Prostate gland (tissue), 2 donors: ENCODE measurements around the gene PPM1J.
"Not testable (repeated sequence)": the region's sequence is repeated elsewhere in the genome, so short reads cannot be mapped to it uniquely, and the experiment has no call there.

Experiments used
- POLR2A ChIP-seq: fragments of 450-650 bp; IDR thresholded peaks from one replicate; pipeline ENCODE4 v1.6.1; 2016; ENCODE audit warnings: antibody characterized with exemption, mild to moderate bottlenecking
- POLR2AphosphoS5 ChIP-seq: sonication (generic); formaldehyde crosslinking; IDR thresholded peaks from one replicate; pipeline ENCODE4 v1.6.1; 2017; ENCODE audit warnings: antibody characterized with exemption
- TF ChIP-seq, protein P1 (sequence below), 4 experiments: fragments of 200-600 bp in 2 of 4; fragments of 450-650 bp in 2 of 4; sonication (generic) in 2 of 4; IDR thresholded peaks; 1 replicate in 3 of 4; 2 replicates in 1 of 4; pipeline ENCODE4 v1.5.1; 2016 to 2019; ENCODE audit warnings: antibody characterized with exemption in 4 of 4, mild to moderate bottlenecking in 2 of 4, moderate library complexity in 2 of 4

DNA sequence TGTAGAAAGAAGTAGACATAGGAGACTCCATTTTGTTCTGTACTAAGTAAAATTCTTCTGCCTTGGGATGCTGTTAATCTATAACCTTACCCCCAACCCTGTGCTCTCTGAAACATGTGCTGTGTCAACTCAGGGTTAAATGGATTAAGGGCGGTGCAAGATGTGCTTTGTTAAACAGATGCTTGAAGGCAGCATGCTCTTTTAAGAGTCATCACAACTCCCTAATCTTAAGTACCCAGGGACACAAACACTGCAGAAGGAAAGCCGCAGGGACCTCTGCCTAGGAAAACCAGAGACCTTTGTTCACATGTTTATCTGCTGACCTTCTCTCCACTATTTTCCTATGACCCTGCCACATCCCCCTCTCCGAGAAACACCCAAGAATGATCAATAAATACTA, 13.9 kb upstream of the PPM1J start:
- not testable (repeated sequence) for TF ChIP-seq POLR2A, POLR2AphosphoS5
- TF ChIP-seq, protein P1, sequence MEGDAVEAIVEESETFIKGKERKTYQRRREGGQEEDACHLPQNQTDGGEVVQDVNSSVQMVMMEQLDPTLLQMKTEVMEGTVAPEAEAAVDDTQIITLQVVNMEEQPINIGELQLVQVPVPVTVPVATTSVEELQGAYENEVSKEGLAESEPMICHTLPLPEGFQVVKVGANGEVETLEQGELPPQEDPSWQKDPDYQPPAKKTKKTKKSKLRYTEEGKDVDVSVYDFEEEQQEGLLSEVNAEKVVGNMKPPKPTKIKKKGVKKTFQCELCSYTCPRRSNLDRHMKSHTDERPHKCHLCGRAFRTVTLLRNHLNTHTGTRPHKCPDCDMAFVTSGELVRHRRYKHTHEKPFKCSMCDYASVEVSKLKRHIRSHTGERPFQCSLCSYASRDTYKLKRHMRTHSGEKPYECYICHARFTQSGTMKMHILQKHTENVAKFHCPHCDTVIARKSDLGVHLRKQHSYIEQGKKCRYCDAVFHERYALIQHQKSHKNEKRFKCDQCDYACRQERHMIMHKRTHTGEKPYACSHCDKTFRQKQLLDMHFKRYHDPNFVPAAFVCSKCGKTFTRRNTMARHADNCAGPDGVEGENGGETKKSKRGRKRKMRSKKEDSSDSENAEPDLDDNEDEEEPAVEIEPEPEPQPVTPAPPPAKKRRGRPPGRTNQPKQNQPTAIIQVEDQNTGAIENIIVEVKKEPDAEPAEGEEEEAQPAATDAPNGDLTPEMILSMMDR (IDR thresholded peaks at IDR 0.05): not testable (repeated sequence)
